ENCODE data around the gene SLC4A9. TPM values are rescaled to one million over a fixed set of nuclear protein-coding genes. Genes with fewer than 3 reads are reported as not detected.

Gene SLC4A9
- total and polyA plus RNA-seq, 2 donors (not counting 3 experiments of a cell fraction or from before 2014, with no cell fraction given) = not detected

GRCh38 chr5:140349244-140349643 lies 10.8 kb upstream of the SLC4A9 start:
- no peaks in the 10 kb centered on the region for H3K36me3 ChIP-seq (ENCODE audit: control insufficient read depth in 2 of 2, extremely low read depth in 1 of 2, insufficient read depth in 2 of 2, low read length in 2 of 2)
- no peak overlapping the region for H3K4me2 ChIP-seq (ENCODE audit: insufficient read depth, low read length)
- dilution Hi-C loops (cut with MboI; ENCODE audit: extremely low pct_ligation_motif_present, low sequenced_read_pairs) (no loop called here), intact Hi-C loops (cut with micrococcal nuclease) (no loop called here)
- TF ChIP-seq JUN (IDR thresholded peaks at IDR 0.05; ENCODE audit: borderline replicate concordance, insufficient read depth, insufficient read length, low read depth) = no peak
- no peak for TF ChIP-seq FOS (IDR thresholded peaks at IDR 0.05; ENCODE audit: borderline replicate concordance, insufficient read depth, low read length)
- no peak for TF ChIP-seq GATA2 (IDR thresholded peaks at IDR 0.05; ENCODE audit: insufficient read depth, insufficient read length, low read depth, low read length)
- TF ChIP-seq, protein P1, sequence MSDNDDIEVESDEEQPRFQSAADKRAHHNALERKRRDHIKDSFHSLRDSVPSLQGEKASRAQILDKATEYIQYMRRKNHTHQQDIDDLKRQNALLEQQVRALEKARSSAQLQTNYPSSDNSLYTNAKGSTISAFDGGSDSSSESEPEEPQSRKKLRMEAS (IDR thresholded peaks at IDR 0.05; ENCODE audit: insufficient read depth, insufficient read length) = no peak
- TF ChIP-seq MYC (IDR thresholded peaks at IDR 0.05; ENCODE audit: low read depth, low read length) = no peak
- no peak overlapping the region for H2AFZ ChIP-seq (ENCODE audit: low read depth, low read length)
- H3K9ac ChIP-seq (replicated peaks; ENCODE audit: extremely low read depth, insufficient read depth, low read length) = no peak overlapping the region
- no peak for DNase-seq (ENCODE audit: low read depth, low spot score)
- no peaks in the 10 kb centered on the region for H3K9me3 ChIP-seq (replicated peaks; ENCODE audit: control insufficient read depth, insufficient read depth, low read length)
- H3K27ac ChIP-seq (ENCODE audit: insufficient read depth, low read depth, low read length) = no peak overlapping the region
- H3K4me1 ChIP-seq (ENCODE audit: control insufficient read depth, extremely low read depth, insufficient read depth, low read length) = peaks cover 30% of the 10 kb centered on the region
- no peaks in the 10 kb centered on the region for H3K9me1 ChIP-seq (replicated peaks; ENCODE audit: control insufficient read depth, extremely low read depth, insufficient read depth, low read length)
- ChIA-PET POLR2A (no interaction called here), CTCF (interaction anchor here (1.8 to 16.7 kb wide), 3 partner anchors 14 to 103 kb away, joined by 5 to 1214 read pairs (median 8); no protein-coding TSS in a partner anchor)
- no TSS peak for BruUV-seq (replicated peaks)
- no peak for FAIRE-seq
- H4K20me1 ChIP-seq (replicated peaks; ENCODE audit: control insufficient read depth, extremely low read depth, insufficient read depth, low read length) = no peaks in the 10 kb centered on the region
- H3K27me3 ChIP-seq (ENCODE audit: control insufficient read depth in 2 of 2, insufficient read depth in 2 of 2, low read length in 2 of 2) = no peaks in the 10 kb centered on the region
- no peak overlapping the region for H3K4me3 ChIP-seq (replicated peaks in 1 of 3; ENCODE audit: insufficient read depth in 1 of 3, low read depth in 1 of 3, low read length in 3 of 3)
- peaks cover 21% of the 10 kb centered on the region for H3K79me2 ChIP-seq (ENCODE audit: control insufficient read depth, insufficient read depth, low read length)

GRCh38 chr5:140351609-140352334 lies 8.2 kb upstream of the SLC4A9 start:
- no TSS peak for BruUV-seq (replicated peaks)
- no peaks in the 10 kb centered on the region for H3K9me1 ChIP-seq (replicated peaks; ENCODE audit: control insufficient read depth, extremely low read depth, insufficient read depth, low read length)
- H3K9ac ChIP-seq (replicated peaks; ENCODE audit: extremely low read depth, insufficient read depth, low read length) = no peak overlapping the region
- H3K9me3 ChIP-seq (replicated peaks; ENCODE audit: control insufficient read depth, insufficient read depth, low read length) = no peaks in the 10 kb centered on the region
- TF ChIP-seq MYC (IDR thresholded peaks at IDR 0.05; ENCODE audit: low read depth, low read length) (no peak), CTCF (IDR thresholded peaks at IDR 0.05; ENCODE audit: extremely low read depth in 1 of 2, insufficient read depth in 1 of 2, low read depth in 1 of 2, low read length in 2 of 2) (peak; percentile 70 to 71), GATA2 (IDR thresholded peaks at IDR 0.05; ENCODE audit: insufficient read depth, insufficient read length, low read depth, low read length) (no peak), EZH2 (IDR thresholded peaks at IDR 0.05; ENCODE audit: borderline replicate concordance, low read depth, low read length, severe bottlenecking) (no peak)
- no peaks in the 10 kb centered on the region for H4K20me1 ChIP-seq (replicated peaks; ENCODE audit: control insufficient read depth, extremely low read depth, insufficient read depth, low read length)
- ChIA-PET POLR2A (no interaction called here), CTCF (interaction anchor here (0.6 to 16.7 kb wide), 33 partner anchors 9 to 368 kb away, joined by 3 to 1214 read pairs (median 5); partner anchors contain the start of gene SLC4A9)
- FAIRE-seq (peak; percentile 87), DNase-seq (ENCODE audit: low read depth, low spot score) (peak; percentile 79)
- H3K27me3 ChIP-seq (ENCODE audit: control insufficient read depth in 2 of 2, insufficient read depth in 2 of 2, low read length in 2 of 2) = no peaks in the 10 kb centered on the region
- dilution Hi-C loops (cut with MboI; ENCODE audit: extremely low pct_ligation_motif_present, low sequenced_read_pairs) (no loop called here), intact Hi-C loops (cut with micrococcal nuclease) (loop anchor here (1.0 kb wide), 1 partner anchor 107 kb away; no protein-coding TSS in a partner anchor)
- no peak overlapping the region for H3K27ac ChIP-seq (ENCODE audit: insufficient read depth, low read depth, low read length)
- H3K4me3 ChIP-seq (replicated peaks in 1 of 3; ENCODE audit: insufficient read depth in 1 of 3, low read depth in 1 of 3, low read length in 3 of 3) = no peak overlapping the region
- H3K36me3 ChIP-seq (ENCODE audit: control insufficient read depth in 2 of 2, extremely low read depth in 1 of 2, insufficient read depth in 2 of 2, low read length in 2 of 2) = no peaks in the 10 kb centered on the region
- no peak overlapping the region for H3K4me2 ChIP-seq (ENCODE audit: insufficient read depth, low read length)
- peak overlapping the region; percentile 15 for H2AFZ ChIP-seq (ENCODE audit: low read depth, low read length)
- no peaks in the 10 kb centered on the region for H3K79me2 ChIP-seq (ENCODE audit: control insufficient read depth, insufficient read depth, low read length)
- peaks cover 16% of the 10 kb centered on the region for H3K4me1 ChIP-seq (ENCODE audit: control insufficient read depth, extremely low read depth, insufficient read depth, low read length)
